GM18519 (cell line): ENCODE measurements around the gene VTI1A.

Source experiments
- ATAC-seq: cut with Tn5 transposase; IDR thresholded peaks from one replicate; pipeline ENCODE4 v1.9.1; 2021; ENCODE audit warnings: mild to moderate bottlenecking, moderate library complexity; ENCODE audit not compliant: unreplicated experiment, low FRiP score

The VTI1A gene

GRCh38 chr10:112769611-112770370 lies 322.8 kb downstream of the VTI1A start:
- ATAC-seq: no peak

DNA sequence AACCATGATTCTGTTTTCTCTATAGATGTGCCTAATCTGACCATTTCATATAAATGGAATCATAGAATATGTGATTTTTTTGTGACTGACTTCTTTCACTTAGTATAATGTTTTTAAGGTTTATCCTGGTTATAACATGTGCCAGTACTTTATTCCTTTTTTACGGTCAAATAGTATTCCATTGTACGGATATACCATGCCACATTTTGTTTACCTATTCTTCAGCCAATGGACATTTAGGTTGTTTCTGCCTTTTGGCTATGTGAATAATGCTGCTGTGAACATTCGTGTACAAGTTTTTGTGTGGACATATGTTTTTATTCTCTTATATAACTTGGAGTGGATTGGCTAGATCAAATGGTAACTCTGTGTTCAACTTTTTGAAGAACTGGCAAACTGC lies 324.7 kb downstream of the VTI1A start:
- no peak for ATAC-seq

DNA sequence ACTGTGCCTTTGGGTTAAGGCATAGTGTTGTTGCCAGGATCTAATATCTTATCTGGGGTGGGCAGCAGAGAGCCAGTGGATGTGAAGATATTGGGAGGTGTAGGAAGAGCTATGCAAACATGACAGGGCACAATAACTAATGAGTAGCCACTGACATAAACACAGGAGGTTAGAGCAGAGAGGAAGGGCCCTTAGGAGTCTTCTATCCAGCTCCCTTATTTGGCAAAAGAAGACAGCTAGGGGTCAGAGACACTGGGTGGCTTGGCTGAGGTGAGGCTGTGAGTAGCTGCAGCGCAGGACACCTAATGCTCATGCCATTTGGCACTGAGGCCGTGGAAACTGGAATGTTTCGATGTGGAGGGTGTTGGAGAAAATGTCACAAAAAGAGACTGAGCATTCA lies 326.8 kb downstream of the VTI1A start:
- no peak for ATAC-seq

GRCh38 chr10:112774210-112774609 lies 327.2 kb downstream of the VTI1A start:
- ATAC-seq: no peak

- ATAC-seq: no peak
These were observed 327.8 kb downstream of the VTI1A start for GRCh38 chr10:112774798-112775197.

DNA sequence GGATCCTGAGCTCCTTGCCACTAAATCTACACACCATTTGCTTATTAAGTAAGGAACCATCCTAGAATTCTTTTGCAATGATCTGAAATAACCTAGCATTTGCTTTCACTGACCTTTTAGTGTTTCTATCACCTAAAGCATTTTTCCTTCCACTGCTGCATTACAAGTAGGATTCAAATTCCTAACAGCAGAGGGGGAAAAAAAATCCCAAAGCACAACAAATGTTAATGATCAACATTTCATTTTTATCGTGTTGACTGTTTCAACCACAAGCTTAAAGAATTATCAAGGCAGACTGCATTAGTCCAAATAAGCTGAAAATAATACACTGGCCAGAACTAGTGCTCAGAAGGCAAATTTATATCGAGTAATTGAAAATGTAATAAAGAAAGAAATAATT lies 328.4 kb downstream of the VTI1A start:
- no peak for ATAC-seq

- no peak for ATAC-seq
These were observed 329.1 kb downstream of the VTI1A start for GRCh38 chr10:112775892-112776674.

- no peak for ATAC-seq
These were observed 331.6 kb downstream of the VTI1A start for GRCh38 chr10:112778579-112778978.

DNA sequence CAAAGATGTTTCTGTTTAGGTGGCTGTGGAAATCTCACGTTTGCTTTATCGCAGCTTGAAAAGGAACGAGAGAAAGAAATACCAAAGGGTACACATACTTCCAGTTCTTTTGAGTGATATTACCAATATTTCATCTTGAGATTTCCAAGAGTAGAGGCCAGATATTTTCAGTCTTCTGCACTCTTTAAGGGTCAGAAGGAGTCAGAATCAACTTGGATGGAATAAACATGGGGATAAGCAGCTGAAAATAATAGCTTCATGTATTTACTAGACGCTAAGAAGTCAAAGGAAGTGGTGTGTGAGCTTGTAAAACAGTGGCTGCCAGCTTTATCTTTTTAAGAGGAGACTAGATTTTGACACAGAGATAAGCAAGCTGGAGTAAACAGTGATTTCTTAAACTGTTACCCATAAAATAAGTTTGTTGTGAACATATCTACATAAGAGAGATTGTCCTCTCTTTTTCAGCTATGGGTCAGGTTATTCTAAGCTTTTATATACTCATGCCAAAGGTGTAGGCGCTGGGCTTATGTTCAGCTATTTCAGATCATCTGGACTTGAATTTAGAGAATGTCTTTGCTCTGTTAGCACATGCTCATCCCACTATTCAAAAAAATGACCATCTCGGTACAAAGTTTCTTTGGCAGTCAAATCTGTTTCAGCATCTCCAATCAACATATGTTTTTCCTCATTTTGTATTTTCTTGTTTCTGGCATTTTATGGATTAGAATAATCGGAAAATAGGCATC lies 332.2 kb downstream of the VTI1A start:
- no peak for ATAC-seq

DNA sequence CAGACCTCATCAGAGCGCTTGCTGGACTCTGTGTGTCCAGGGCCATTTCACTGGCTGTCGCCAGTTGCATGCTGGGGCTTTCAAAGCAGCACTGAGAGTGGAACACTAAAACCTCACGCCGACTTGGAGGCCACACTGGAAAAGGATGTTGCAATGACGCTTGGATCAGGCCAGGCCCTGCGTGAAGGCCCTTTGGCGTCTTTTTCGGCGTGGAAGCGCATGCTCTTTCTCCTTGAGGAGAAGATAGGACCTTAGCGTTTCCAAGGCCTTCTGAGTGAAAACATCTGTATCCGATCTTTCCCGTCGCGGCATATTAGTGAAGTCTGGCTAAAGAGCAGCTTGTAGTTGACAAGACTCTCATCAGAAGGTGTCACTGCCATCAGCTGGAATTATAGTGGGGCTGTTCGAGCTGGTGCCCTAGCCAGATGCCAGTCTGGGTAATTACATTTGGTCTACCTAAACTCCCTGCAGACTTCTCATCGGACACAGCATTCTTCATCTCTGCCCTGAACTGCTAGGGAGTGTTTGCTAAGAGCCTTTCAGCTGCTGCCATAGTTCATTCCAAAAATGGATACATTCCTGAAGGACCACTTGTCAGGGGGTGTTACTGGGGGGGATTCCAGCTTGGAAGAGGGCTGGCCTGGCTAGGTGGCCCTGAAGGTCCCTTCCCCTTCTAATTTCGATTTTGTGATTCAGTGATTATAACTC lies 335.3 kb downstream of the VTI1A start:
- ATAC-seq: no peak

- no peak for ATAC-seq
These were observed 336.5 kb downstream of the VTI1A start for GRCh38 chr10:112783351-112784021.

- no peak for ATAC-seq
These were observed 337.0 kb downstream of the VTI1A start for GRCh38 chr10:112784022-112784461.

GRCh38 chr10:112785089-112785488 lies 338.1 kb downstream of the VTI1A start:
- no peak for ATAC-seq

DNA sequence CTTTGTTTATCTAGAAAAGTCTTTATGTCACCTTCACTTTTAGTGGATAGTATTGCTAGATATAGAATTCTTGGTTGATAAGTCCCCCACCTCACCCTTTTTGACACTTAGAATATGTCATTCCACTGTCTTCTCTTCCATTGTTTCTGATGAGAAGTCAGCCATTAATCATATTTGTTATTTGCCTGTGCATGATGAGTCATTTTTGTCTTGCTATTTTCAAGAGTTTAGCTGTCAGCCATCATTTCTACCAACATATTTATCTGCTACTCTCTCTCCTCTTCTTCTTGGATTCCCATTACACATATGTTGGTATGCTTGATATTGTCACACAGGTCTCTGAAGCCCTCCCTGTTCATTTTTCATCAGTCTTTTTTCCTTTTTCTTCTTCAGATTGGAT lies 342.2 kb downstream of the VTI1A start:
- ATAC-seq: no peak

DNA sequence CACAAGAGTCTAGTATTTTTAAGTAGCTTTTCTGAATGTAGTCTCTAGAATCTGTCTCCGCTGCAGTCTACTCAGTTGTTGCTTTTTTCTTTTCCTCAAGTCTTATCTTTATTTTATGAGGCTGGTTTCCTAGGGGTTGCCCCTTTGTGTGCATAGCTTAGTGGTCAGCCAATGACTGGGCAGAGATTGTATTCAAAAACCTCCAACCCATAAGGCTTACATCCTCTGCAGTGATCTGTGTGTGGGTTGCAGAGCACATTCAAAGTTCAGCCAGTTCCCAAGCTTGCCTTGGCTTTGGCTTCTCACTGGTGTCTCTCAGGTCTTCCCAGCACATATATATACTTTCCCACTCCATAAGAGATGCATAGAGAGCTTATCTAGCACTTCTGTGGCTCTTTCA lies 343.0 kb downstream of the VTI1A start:
- ATAC-seq: no peak

- no peak for ATAC-seq
These were observed 343.9 kb downstream of the VTI1A start for GRCh38 chr10:112790921-112791320.

DNA sequence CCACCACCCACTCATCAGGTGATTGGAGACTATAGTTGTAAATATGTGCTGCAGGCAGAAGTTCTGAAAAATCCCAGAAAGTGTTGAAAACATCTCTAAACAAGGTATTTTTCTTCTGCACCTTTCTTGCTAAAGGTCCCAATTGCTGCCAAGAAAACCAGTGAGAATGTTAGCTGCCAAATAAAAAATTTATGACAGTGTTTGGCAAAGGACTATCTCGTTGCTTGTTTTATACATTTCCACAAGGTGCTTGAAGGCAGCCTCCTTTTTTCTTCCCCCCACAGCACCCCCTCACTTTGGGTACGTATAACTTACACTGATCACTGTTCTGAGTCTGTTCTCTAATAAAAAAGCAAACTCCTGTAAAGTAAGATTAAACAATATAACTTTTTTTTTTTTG lies 344.4 kb downstream of the VTI1A start:
- no peak for ATAC-seq

- ATAC-seq: no peak
These were observed 345.6 kb downstream of the VTI1A start for GRCh38 chr10:112792487-112793201.

- no peak for ATAC-seq
These were observed 346.3 kb downstream of the VTI1A start for GRCh38 chr10:112793202-112793921.
